ENCODE data around the gene TARS3. TPM values are rescaled to one million over a fixed set of nuclear protein-coding genes. Genes with fewer than 3 reads are reported as not detected.

TARS3 gene
- total RNA-seq, 2 experiments from 2014 or later: 8.1 to 11.8 TPM

DNA sequence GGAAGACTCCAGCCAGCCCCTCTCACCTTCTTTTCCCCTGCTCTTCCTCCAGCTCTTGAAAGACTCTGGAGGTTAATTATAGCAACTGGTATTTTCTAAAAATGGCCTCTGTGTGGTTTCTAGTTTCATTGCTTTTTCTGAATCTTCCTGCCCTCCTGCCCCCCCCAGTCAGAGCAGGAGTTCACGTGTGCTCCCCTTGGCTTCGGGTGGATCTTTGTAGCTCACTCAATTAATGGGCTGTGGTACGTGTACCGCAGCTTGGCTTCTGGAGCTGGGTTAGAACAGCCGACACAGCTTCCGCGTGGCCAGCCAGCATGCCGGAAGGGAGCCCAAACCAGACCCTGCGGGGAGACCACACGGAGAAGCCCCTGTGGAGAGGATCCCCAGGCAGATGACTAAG, 103.6 kb downstream of the TARS3 start:
- H3K4me1 Mint-ChIP-seq: peaks cover 16% of the 10 kb centered on the region
- peaks cover 6% of the 10 kb centered on the region for H3K9me3 Mint-ChIP-seq (ENCODE audit: low read depth)
- no peak overlapping the region for H3K4me3 Mint-ChIP-seq
- CTCF ChIA-PET: no interaction called here
- no peak for ATAC-seq
- peaks cover 16% of the 10 kb centered on the region for H3K36me3 Mint-ChIP-seq
- H3K27me3 Mint-ChIP-seq: no peaks in the 10 kb centered on the region
- no peak overlapping the region for H3K27ac Mint-ChIP-seq
- no peak for DNase-seq

DNA sequence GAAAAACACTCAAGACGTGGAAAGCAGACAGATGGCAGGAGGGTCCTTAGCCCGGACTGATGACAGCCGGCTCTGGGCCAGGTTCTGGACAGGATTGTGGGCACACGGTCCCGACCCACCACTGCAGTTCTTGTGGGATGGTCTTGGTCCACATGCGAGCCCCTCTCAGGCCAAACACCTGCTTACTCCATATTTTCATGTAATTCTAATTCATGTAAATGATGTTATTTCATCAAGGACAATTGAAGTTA, 104.7 kb downstream of the TARS3 start:
- ATAC-seq: no peak
- no peak overlapping the region for H3K27ac Mint-ChIP-seq
- H3K36me3 Mint-ChIP-seq: peaks cover 10% of the 10 kb centered on the region
- DNase-seq: no peak
- no peaks in the 10 kb centered on the region for H3K27me3 Mint-ChIP-seq
- peaks cover 6% of the 10 kb centered on the region for H3K9me3 Mint-ChIP-seq (ENCODE audit: low read depth)
- no peak overlapping the region for H3K4me3 Mint-ChIP-seq
- CTCF ChIA-PET: no interaction called here
- peaks cover 11% of the 10 kb centered on the region for H3K4me1 Mint-ChIP-seq

DNA sequence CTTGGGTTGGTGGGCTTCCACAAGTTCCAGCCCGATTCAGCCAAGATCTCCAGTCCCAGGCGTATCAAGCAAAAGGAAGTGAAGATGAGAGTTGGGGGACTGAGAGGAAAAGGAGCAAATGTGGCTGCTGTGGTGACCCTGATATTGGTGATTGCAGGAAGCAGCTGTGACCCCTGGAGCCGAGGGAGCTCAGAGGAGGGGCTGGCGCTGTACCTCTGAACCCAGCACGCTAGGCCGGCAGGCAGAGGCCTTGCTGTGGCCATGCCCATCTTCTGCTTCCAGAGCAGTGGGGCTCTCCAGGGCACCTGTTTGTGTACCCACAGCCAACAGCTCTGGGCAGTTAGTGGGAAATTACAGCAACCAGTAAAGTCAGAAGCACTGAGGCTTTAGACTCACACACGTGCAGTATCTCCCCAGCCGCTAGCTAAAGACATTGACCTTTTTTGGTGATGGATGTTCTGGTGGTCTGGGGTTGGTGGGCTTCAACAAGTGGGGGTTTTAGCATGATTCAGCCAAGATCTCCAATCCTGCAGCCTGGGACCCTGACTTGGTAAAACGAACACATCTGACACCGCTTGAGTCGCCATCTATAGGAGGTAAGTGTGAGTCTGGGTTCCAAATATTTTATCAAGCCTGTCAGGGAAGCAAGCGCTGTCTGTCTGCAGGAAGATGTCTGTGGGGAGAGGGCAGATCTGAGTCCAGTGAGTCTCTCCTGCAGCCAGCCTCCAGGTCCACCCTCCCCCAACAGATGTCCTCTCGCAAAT, 105.2 kb downstream of the TARS3 start:
- no peak for DNase-seq
- no peaks in the 10 kb centered on the region for H3K27me3 Mint-ChIP-seq
- no peak overlapping the region for H3K4me3 Mint-ChIP-seq
- peaks cover 6% of the 10 kb centered on the region for H3K9me3 Mint-ChIP-seq (ENCODE audit: low read depth)
- no peak for ATAC-seq
- no peak overlapping the region for H3K27ac Mint-ChIP-seq
- peaks cover 9% of the 10 kb centered on the region for H3K36me3 Mint-ChIP-seq
- CTCF ChIA-PET: no interaction called here
- H3K4me1 Mint-ChIP-seq: peaks cover 10% of the 10 kb centered on the region

DNA sequence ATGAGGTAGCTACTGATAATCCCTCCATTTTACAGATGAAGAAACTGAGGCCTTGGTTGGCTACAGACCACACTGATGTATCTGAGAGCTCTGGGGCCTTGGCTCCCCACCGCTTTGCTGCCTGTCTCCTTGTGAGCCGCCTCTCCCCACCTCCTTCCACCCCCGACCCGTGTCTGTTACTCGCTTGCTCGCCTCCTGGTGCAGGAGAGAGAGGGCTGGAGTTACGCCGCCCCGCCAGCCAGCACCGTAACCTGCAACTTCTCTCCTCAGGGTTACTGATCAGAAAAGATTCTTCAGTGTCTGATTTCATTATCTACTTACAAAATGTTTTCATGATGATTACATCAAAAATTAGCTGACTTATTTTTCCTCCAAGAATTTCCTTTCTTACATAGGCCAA, 106.2 kb downstream of the TARS3 start:
- Mint-ChIP-seq H3K27ac (no peak overlapping the region), H3K4me3 (no peak overlapping the region), H3K4me1 (peaks cover 3% of the 10 kb centered on the region), H3K27me3 (no peaks in the 10 kb centered on the region), H3K9me3 (ENCODE audit: low read depth) (no peaks in the 10 kb centered on the region), H3K36me3 (peaks cover 1% of the 10 kb centered on the region)
- CTCF ChIA-PET: no interaction called here
- no peak for ATAC-seq
- peak; percentile 14 for DNase-seq

DNA sequence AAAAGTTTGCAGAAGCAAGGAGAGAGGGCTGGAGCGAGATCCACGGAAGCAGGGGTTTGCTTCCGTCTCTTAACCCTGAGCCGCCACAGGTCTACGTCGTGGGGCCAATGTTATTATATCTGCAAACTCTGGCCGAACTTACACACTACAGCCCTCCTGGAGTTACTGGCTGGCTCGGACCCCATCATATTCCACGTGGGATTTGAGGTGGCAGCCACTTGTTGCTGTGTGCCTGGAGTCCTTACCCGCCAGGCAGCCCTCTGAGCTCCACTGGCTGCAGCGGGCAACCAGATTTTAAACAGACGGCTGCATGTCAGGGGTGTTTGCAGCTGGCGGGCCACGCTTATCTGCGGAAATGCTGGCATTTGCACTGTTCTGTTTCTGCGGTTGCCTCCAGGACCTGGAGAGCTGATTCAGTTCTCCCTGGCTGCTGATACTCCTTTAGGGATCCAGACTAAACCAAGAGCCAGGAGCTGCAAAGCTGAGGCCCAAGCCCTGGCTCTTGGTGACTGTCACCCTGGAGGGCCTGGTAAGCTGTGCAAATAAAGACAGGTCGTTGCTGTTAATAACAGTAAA, 106.8 kb downstream of the TARS3 start:
- no peak for ATAC-seq
- CTCF ChIA-PET: no interaction called here
- Mint-ChIP-seq H3K27ac (no peak overlapping the region), H3K36me3 (no peaks in the 10 kb centered on the region), H3K9me3 (ENCODE audit: low read depth) (no peaks in the 10 kb centered on the region), H3K4me3 (no peak overlapping the region), H3K4me1 (peaks cover 2% of the 10 kb centered on the region), H3K27me3 (no peaks in the 10 kb centered on the region)
- DNase-seq: peak; percentile 21

DNA sequence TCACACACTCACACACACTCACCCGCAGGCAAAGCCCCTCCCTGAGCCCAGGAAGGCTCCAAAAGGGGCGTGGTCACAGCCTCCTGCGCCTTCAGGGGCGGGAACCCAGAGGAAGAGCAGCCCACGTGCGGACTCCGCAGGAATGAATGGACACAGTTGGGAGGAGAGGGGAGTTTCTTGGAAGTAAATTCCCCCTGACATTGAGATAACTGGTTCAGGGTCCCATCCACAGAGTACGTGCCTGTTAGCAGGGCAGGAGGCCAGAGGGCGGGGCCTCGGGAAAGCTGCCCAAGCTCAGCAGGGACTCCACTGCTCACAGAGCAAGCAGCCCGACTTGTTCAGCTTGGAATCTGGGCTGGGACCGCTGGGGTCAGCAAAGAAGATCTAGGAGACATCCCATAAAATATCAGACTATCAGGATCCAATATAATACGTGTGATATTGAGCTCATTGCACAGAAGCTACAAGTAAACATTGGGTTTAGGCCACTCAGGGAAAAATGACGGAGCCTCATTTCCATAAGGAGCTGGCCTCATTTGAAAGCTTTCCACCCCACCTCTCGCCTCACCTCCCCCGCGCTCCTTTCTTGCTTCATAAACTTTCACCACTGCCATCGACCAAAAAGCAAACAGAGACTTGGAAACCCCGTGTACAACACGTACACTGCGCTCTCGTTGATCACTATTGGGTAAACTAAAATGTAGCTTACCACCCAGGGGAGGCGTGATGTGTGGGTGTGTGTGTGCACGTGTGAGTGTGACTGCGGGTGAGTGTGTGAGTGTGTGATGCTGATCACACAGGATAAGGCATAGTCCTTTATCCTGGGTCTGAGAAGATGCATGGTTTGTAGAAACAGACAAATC, 108.1 kb downstream of the TARS3 start:
- no peak overlapping the region for H3K4me3 Mint-ChIP-seq
- H3K27ac Mint-ChIP-seq: no peak overlapping the region
- CTCF ChIA-PET: no interaction called here
- ATAC-seq (no peak), DNase-seq (no peak)
- no peaks in the 10 kb centered on the region for H3K27me3 Mint-ChIP-seq
- H3K9me3 Mint-ChIP-seq (ENCODE audit: low read depth): no peaks in the 10 kb centered on the region
- H3K36me3 Mint-ChIP-seq: no peaks in the 10 kb centered on the region
- H3K4me1 Mint-ChIP-seq: peaks cover 2% of the 10 kb centered on the region

DNA sequence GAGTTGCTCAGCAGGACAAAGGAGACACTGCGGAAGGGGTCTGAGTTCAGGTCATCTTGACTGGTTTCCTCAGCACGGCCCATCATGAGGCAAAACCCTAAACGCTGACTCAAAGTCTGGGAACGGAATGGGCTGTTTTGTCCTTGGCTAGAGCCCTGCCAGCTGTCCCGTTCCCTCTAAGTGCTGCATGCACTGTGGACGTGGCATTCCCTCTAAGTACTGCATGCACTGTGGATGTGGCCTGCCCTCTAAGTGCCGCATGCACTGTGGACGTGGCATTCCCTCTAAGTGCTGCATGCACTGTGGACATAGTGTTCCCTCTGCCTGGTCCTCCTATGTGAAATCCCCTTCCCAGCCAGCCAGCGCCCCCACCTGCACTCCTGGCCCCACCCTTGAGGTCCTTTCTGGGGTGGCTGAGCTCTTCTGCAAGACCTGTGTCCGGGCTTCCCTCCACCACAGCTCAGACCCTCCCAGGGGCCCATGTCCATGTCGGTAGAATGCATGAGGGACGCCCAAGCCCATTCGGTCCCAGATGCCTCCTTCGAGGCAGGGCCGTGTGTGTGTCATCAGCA, 108.8 kb downstream of the TARS3 start:
- ATAC-seq: no peak

DNA sequence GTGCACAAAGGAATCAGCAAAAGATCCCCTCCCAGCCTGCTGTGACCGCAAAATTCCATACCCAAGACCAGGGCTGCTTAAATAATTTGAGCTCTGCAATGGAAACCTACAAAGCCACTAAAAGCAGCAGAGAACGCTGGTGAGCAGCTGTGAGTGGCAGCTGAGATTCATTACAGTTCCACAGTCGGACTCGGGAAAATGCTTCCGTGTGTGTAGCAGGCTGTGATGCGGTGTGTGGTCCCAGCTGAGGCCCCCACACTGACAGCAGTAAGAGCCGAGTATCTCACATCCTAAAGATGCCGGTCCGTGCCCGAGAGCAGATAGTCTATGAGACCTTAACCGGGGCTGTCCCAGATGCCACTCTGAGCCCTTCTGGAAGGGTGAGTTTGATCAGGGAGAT, 109.5 kb downstream of the TARS3 start:
- DNase-seq: no peak
- Mint-ChIP-seq H3K36me3 (no peaks in the 10 kb centered on the region), H3K27me3 (no peaks in the 10 kb centered on the region), H3K4me1 (no peaks in the 10 kb centered on the region), H3K27ac (no peak overlapping the region), H3K9me3 (ENCODE audit: low read depth) (no peaks in the 10 kb centered on the region), H3K4me3 (no peak overlapping the region)
- ATAC-seq: no peak
- CTCF ChIA-PET: no interaction called here

More for the DNA sequence above, 108.8 kb downstream of the TARS3 start:
- Mint-ChIP-seq H3K27ac (no peak overlapping the region), H3K36me3 (no peaks in the 10 kb centered on the region), H3K27me3 (no peaks in the 10 kb centered on the region), H3K4me3 (no peak overlapping the region), H3K9me3 (ENCODE audit: low read depth) (no peaks in the 10 kb centered on the region), H3K4me1 (peaks cover 2% of the 10 kb centered on the region)
- no peak for DNase-seq
- CTCF ChIA-PET: no interaction called here

DNA sequence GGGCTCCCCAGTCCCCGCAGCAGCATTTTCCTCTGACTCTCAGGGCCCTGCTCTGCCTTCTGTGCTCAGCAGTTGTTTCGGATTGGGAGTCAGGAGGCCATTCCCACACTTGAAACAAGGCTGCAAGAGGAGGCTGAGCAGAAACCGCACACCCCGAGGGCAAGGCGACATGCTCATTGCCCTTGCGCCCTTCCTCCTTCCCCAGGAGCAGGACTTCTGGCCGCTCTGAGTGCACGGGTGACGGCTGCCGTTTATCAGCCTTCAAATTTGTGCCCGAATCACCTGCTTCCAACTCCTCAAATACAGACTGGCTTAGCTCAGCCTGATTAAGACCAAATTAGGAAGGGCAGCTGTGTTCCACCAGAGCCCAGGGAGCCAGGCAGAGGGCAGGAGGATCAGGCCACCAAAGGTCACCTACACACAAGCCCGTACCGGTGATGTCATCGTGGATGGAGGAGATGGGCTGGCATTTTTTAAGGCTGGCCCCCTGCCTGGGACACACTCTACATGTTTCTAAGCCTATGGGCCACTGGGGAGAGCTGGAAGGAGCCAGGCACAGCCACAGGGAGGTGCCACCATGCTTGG, 110.2 kb downstream of the TARS3 start:
- Mint-ChIP-seq H3K9me3 (ENCODE audit: low read depth) (no peaks in the 10 kb centered on the region), H3K36me3 (no peaks in the 10 kb centered on the region), H3K4me1 (no peaks in the 10 kb centered on the region), H3K27ac (no peak overlapping the region), H3K27me3 (no peaks in the 10 kb centered on the region), H3K4me3 (no peak overlapping the region)
- CTCF ChIA-PET: no interaction called here
- DNase-seq (no peak), ATAC-seq (no peak)

DNA sequence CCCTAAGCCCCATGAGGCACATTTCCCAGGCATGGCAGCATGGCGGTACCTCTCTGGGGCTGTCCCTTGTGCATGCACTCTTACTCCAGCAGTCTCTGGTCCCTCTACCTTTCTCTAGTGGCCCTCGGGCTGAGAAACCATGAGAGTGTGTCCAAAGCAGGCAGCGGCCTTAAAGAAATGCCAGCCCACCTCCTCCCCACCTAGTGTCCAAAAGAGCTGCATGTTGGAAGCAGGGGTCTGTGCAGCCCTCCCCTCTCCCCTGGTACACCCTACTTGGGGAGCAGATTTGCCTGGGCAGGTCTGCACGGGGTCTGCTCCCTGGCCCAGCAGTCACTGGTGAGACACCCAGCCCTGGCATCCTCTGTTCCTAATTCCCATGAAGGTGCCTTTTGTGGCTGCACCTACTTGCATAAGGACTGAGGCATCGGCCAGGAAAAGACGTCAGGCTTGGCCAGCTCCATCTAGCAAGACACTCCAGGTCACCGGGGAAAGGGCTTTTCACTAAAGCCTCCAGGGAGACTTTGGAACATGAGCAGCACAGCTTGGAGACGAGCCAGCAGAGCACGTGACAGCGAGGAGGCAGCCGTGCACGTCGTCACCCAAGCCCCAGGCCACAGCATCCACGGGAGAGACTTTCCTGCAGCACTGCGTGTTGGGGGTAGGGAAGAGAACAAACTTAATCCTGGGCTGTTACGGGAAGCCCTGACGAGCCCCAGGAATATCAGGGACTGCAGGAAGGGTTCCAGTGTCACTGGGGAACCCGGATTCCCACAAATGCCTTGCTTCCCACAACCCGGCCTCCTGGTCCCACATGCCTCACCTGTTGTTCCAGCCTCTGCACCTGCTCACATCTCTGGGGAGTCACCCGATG, 110.9 kb downstream of the TARS3 start:
- Mint-ChIP-seq H3K9me3 (ENCODE audit: low read depth) (no peaks in the 10 kb centered on the region), H3K4me3 (no peak overlapping the region), H3K4me1 (no peaks in the 10 kb centered on the region), H3K27me3 (no peaks in the 10 kb centered on the region), H3K27ac (no peak overlapping the region), H3K36me3 (no peaks in the 10 kb centered on the region)
- DNase-seq (no peak), ATAC-seq (no peak)
- CTCF ChIA-PET: no interaction called here

DNA sequence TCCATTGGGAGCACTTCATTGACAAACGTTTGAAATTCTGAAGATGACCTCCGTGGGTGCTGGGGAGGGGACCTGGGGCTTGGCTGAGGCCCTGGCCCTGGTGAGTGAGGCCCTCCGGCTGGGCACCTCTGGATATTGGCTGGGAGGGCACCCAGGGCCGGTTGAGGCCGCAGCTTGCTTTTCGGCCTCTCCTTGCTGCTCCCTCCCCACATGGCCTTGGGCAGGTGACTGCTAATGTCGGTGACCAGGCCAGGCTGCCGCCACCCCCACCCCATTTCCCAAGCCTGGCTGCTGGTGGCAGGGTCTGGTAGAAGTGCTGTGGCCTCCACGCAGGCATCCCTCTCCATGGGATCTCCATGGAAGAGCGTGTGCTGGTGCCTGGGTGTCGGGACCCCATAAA, 111.6 kb downstream of the TARS3 start:
- CTCF ChIA-PET: no interaction called here
- H3K36me3 Mint-ChIP-seq: no peaks in the 10 kb centered on the region
- H3K27ac Mint-ChIP-seq: no peak overlapping the region
- no peaks in the 10 kb centered on the region for H3K27me3 Mint-ChIP-seq
- H3K4me1 Mint-ChIP-seq: no peaks in the 10 kb centered on the region
- H3K4me3 Mint-ChIP-seq: no peak overlapping the region
- H3K9me3 Mint-ChIP-seq (ENCODE audit: low read depth): no peaks in the 10 kb centered on the region
- DNase-seq (no peak), ATAC-seq (no peak)

DNA sequence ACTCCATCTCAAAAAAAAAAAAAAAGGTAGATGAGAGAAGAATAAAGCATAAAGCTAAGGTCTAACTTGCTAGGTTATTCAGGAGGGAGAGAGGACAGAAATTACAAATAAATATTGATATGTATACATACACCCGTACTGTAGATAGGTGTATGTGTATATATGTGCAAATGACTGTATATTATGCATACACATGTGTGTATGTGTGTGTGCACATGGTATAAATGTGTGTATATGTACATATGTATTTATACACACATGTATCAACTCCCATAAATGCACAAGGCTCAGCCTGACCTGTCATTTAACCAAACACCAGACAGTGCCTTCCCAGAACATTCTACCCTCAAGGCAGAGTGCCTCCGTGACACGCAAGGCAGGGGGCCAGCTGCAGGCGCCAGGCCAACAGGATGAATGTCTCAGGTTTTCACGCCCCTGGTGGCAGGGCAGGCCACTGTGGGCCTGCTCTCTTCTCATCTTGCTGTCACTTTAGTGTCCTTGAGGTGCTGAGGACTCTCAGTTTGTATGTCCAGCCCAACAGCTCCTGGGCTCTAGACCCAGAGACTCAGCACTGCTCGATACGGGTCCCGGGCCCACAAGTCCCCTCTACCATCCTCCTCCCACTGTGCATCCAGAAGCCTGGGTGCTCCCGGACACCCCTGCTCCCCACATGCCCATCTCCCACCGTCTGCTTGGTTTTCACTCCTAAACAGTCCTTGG, 112.5 kb downstream of the TARS3 start:
- DNase-seq (no peak), ATAC-seq (no peak)
- Mint-ChIP-seq H3K27ac (no peak overlapping the region), H3K36me3 (no peaks in the 10 kb centered on the region), H3K9me3 (ENCODE audit: low read depth) (no peaks in the 10 kb centered on the region), H3K27me3 (no peaks in the 10 kb centered on the region), H3K4me3 (no peak overlapping the region), H3K4me1 (no peaks in the 10 kb centered on the region)
- CTCF ChIA-PET: no interaction called here
